Neural cell (in vitro differentiated cells): Measurements from ENCODE around the gene DNAAF2. TPM values are rescaled to one million over a fixed set of nuclear protein-coding genes. Genes with fewer than 3 reads are reported as not detected.

Source experiments
- H2AFZ ChIP-seq: fragments of 200-600, 300-800 bp; sonication (generic), shearing (Covaris generic); 2 replicates; pipeline ENCODE4 v1.6.0; 2014; ENCODE audit warnings: low read depth, mild to moderate bottlenecking, antibody characterized with exemption, low read length, moderate library complexity
- H3F3A ChIP-seq: fragments of 200-600 bp; shearing (Covaris generic); 2 replicates; pipeline ENCODE4 v1.6.1; 2016; ENCODE audit warnings: mild to moderate bottlenecking, moderate library complexity, mixed read lengths, antibody characterized with exemption, low read length; ENCODE audit not compliant: insufficient read depth, poor library complexity, severe bottlenecking
- H3K27ac ChIP-seq: fragments of 200-600, 300-800 bp; sonication (generic), shearing (Covaris generic); 2 replicates; pipeline ENCODE4 v1.5.1; 2014; ENCODE audit warnings: mild to moderate bottlenecking, low read length, moderate library complexity
- H3K27me3 ChIP-seq: fragments of 300-800, 200-600 bp; sonication (generic), shearing (Covaris generic); 2 replicates; pipeline ENCODE4 v1.6.0; 2014; ENCODE audit warnings: mild to moderate bottlenecking, low read depth, low read length, moderate library complexity; ENCODE audit not compliant: insufficient read depth
- H3K36me3 ChIP-seq: fragments of 300-800, 200-600 bp; sonication (generic), shearing (Covaris generic); 2 replicates; pipeline ENCODE4 v1.5.1; 2014; ENCODE audit warnings: mild to moderate bottlenecking, antibody characterized with exemption, low read length, moderate library complexity; ENCODE audit not compliant: insufficient read depth
- H3K4me2 ChIP-seq: fragments of 300-800, 200-600 bp; sonication (generic), shearing (Covaris generic); 2 replicates; pipeline ENCODE4 v1.6.0; 2014; ENCODE audit warnings: mild to moderate bottlenecking, low read length
- H3K4me3 ChIP-seq: fragments of 300-800, 200-600 bp; sonication (generic), shearing (Covaris generic); 2 replicates; pipeline ENCODE4 v1.5.1; 2014; ENCODE audit warnings: mild to moderate bottlenecking, low read length, moderate library complexity
- H3K79me2 ChIP-seq: fragments of 200-600 bp; shearing (Covaris generic); replicated peaks from 2 replicates; pipeline ENCODE4 v1.6.0; 2014; ENCODE audit warnings: mild to moderate bottlenecking, low read length, moderate library complexity; ENCODE audit not compliant: insufficient read depth
- H3K9ac ChIP-seq: fragments of 300-800, 200-600 bp; sonication (generic), shearing (Covaris generic); 2 replicates; pipeline ENCODE4 v1.6.1; 2016; ENCODE audit warnings: mild to moderate bottlenecking, low read length, mixed read lengths
- H3K9me2 ChIP-seq: fragments of 200-600 bp; shearing (Covaris generic); 2 replicates; pipeline ENCODE4 v1.6.1; 2016; ENCODE audit warnings: mild to moderate bottlenecking, low read length, mixed read lengths; ENCODE audit not compliant: insufficient read depth
- H3K9me3 ChIP-seq: fragments of 200-600, 300-800 bp; sonication (generic), shearing (Covaris generic); 2 replicates; pipeline ENCODE4 v1.6.1; 2016; ENCODE audit warnings: mild to moderate bottlenecking, mixed run types, low read length, moderate library complexity, mixed read lengths
- H4K20me1 ChIP-seq: fragments of 200-600 bp; shearing (Covaris generic); 2 replicates; pipeline ENCODE4 v1.6.1; 2016; ENCODE audit warnings: mild to moderate bottlenecking, mixed run types; ENCODE audit not compliant: insufficient read depth
- CTCF ChIP-seq: fragments of 450-650 bp; IDR thresholded peaks from 2 replicates; pipeline ENCODE4 v1.5.1; 2014; ENCODE audit warnings: antibody characterized with exemption, mild to moderate bottlenecking, moderate library complexity; ENCODE audit not compliant: poor library complexity, severe bottlenecking
- EP300 ChIP-seq: fragments of 450-650 bp; conservative IDR thresholded peaks from 2 replicates; pipeline ENCODE4 v1.6.1; 2014; ENCODE audit warnings: antibody characterized with exemption, mild to moderate bottlenecking, moderate library complexity; ENCODE audit not compliant: poor library complexity, severe bottlenecking
- EZH2 ChIP-seq: fragments of 200-600, 300-800 bp; shearing (Covaris generic), sonication (generic); IDR thresholded peaks from 2 replicates; pipeline ENCODE4 v1.6.1; 2014; ENCODE audit warnings: antibody characterized with exemption, low read length, borderline replicate concordance, mild to moderate bottlenecking; ENCODE audit not compliant: insufficient read depth, poor library complexity, severe bottlenecking
- MXI1 ChIP-seq: fragments of 450-650 bp; conservative IDR thresholded peaks from 2 replicates; pipeline ENCODE4 v1.6.1; 2014; ENCODE audit warnings: antibody characterized with exemption, mild to moderate bottlenecking; ENCODE audit not compliant: poor library complexity, severe bottlenecking
- POLR2AphosphoS5 ChIP-seq: IDR thresholded peaks from 2 replicates; pipeline ENCODE4 v1.6.1; 2012
- REST ChIP-seq: IDR thresholded peaks from 2 replicates; pipeline ENCODE4 v1.6.1; 2012; ENCODE audit warnings: borderline replicate concordance
- SMC3 ChIP-seq: fragments of 450-650 bp; conservative IDR thresholded peaks from 2 replicates; pipeline ENCODE4 v1.6.1; 2014; ENCODE audit warnings: antibody characterized with exemption, mild to moderate bottlenecking, moderate library complexity; ENCODE audit not compliant: poor library complexity
- TAF1 ChIP-seq: IDR thresholded peaks from 2 replicates; pipeline ENCODE4 v1.6.1; 2012; ENCODE audit warnings: low read depth
- polyA minus RNA-seq: library from RNA; depleted of rRNA, polyadenylated mRNA; stranded (reverse); fragments of >200 nt; gene quantifications from 2 replicates; pipeline ENCODE4 v1.2.3, GENCODE V29; 2014
- polyA plus RNA-seq: library from polyadenylated mRNA; depleted of rRNA; stranded (reverse); fragments of >200 nt; gene quantifications from 2 replicates; pipeline ENCODE4 v1.2.3, GENCODE V29; 2014

Gene DNAAF2
- polyA plus RNA-seq: 37.2 and 41.6 TPM in 2 replicates
- polyA minus RNA-seq: 30.0 and 30.4 TPM in 2 replicates

GRCh38 chr14:49634547-49635334 lies at the start of gene DNAAF2:
Gene DNAAF2 (minus strand): TSS chr14:49635244. CDS start chr14:49635149, 95 bp downstream.
- H3K79me2 ChIP-seq: peaks cover 45% of the 10 kb centered on the region
- no peak for TF ChIP-seq EZH2
- peak; percentile 18 for TF ChIP-seq EP300
- TF ChIP-seq MXI1: peak; percentile 98
- no peak for TF ChIP-seq SMC3
- TF ChIP-seq REST: peak; percentile 54
- TF ChIP-seq TAF1: peak; percentile 45
- H3K36me3 ChIP-seq: no peaks in the 10 kb centered on the region
- peak within 1 kb of the TSS; percentile 96 for H3K27ac ChIP-seq
- H4K20me1 ChIP-seq: no peaks in the 10 kb centered on the region
- H2AFZ ChIP-seq: peak within 1 kb of the TSS; percentile 87
- H3K9me2 ChIP-seq: no peaks in the 10 kb centered on the region
- no peaks in the 10 kb centered on the region for H3F3A ChIP-seq
- peak within 1 kb of the TSS; percentile 91 for H3K9ac ChIP-seq
- H3K4me3 ChIP-seq: peak within 1 kb of the TSS; percentile 96
- no peaks in the 10 kb centered on the region for H3K27me3 ChIP-seq
- peak within 1 kb of the TSS; percentile 53 for H3K4me2 ChIP-seq
- no peaks in the 10 kb centered on the region for H3K9me3 ChIP-seq

GRCh38 chr14:49679271-49679670 lies 44.2 kb upstream of the DNAAF2 start:
- no peaks in the 10 kb centered on the region for H3K9me3 ChIP-seq
- no peak overlapping the region for H3K4me2 ChIP-seq
- H4K20me1 ChIP-seq: no peaks in the 10 kb centered on the region
- TF ChIP-seq CTCF: no peak
- TF ChIP-seq POLR2AphosphoS5: no peak
- TF ChIP-seq REST: no peak
- TF ChIP-seq TAF1: no peak
- no peak for TF ChIP-seq EZH2
- no peak for TF ChIP-seq MXI1
- no peaks in the 10 kb centered on the region for H3K79me2 ChIP-seq
- no peaks in the 10 kb centered on the region for H3K9me2 ChIP-seq
- no peaks in the 10 kb centered on the region for H3F3A ChIP-seq
- no peaks in the 10 kb centered on the region for H3K27me3 ChIP-seq
- H3K4me3 ChIP-seq: no peak overlapping the region
- no peaks in the 10 kb centered on the region for H3K36me3 ChIP-seq
- no peak overlapping the region for H3K9ac ChIP-seq
- no peak overlapping the region for H3K27ac ChIP-seq
- no peak overlapping the region for H2AFZ ChIP-seq
